PC-3 (cell line): Measurements from ENCODE around the gene HFM1.

Experiments
- EZH2 ChIP-seq: fragments of 300-600 bp; sonication (generic); IDR thresholded peaks from one replicate; pipeline ENCODE4 v1.6.1; 2017; ENCODE audit warnings: antibody characterized with exemption, mild to moderate bottlenecking, low read length; ENCODE audit not compliant: unreplicated experiment
- TF ChIP-seq, protein P1 (sequence below): fragments of 300-600 bp; sonication (generic); conservative IDR thresholded peaks from 2 replicates; pipeline ENCODE4 v1.5.1; 2017; ENCODE audit warnings: antibody characterized with exemption, low read depth, mild to moderate bottlenecking, low read length

DNA sequence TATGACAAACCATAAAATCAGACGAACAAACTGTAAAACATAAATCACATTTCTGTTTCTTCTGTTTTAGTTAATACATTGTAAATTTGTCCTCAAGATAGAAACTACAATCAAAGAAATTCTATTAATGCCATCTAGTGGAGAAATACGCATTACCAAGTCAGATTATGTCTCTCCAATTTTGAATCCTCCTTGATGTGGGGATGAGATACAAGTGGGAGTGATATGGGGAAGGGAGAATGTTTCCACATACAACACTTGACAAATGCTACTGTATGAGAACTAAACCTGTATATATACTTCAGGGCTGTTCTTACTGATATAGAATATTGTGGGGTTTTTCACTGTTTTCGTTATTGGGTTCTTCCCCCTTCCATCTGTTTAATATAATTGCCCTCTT lies 2.6 kb downstream of the HFM1 start:
- TF ChIP-seq, protein P1, sequence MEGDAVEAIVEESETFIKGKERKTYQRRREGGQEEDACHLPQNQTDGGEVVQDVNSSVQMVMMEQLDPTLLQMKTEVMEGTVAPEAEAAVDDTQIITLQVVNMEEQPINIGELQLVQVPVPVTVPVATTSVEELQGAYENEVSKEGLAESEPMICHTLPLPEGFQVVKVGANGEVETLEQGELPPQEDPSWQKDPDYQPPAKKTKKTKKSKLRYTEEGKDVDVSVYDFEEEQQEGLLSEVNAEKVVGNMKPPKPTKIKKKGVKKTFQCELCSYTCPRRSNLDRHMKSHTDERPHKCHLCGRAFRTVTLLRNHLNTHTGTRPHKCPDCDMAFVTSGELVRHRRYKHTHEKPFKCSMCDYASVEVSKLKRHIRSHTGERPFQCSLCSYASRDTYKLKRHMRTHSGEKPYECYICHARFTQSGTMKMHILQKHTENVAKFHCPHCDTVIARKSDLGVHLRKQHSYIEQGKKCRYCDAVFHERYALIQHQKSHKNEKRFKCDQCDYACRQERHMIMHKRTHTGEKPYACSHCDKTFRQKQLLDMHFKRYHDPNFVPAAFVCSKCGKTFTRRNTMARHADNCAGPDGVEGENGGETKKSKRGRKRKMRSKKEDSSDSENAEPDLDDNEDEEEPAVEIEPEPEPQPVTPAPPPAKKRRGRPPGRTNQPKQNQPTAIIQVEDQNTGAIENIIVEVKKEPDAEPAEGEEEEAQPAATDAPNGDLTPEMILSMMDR, result peak; percentile 77
- no peak for TF ChIP-seq EZH2
